Measurements from ENCODE around the gene HEATR5A. TPM values are rescaled to one million over a fixed set of nuclear protein-coding genes. Genes with fewer than 3 reads are reported as not detected.
"Not testable (repeated sequence)": the region's sequence is repeated elsewhere in the genome, so short reads cannot be mapped to it uniquely, and the experiment has no call there.

HEATR5A gene
- polyA plus RNA-seq, 3 donors, result 13.1 to 21.0 (median 16.8) TPM

GRCh38 chr14:31258427-31259039 is 161.8 kb downstream of the HEATR5A start:
- Mint-ChIP-seq H3K9me3 (peaks cover 0 to 4% (median 0%) of the 10 kb centered on the region in 7 donors), H3K27ac (peak overlapping the region in 1 of 7 donors; percentile 58), H3K4me1 (peaks cover 27% of the 10 kb centered on the region), H3K4me3 (no peak overlapping the region), H3K36me3 (peaks cover 0 to 3% of the 10 kb centered on the region in 2 donors), H3K27me3 (ENCODE audit: low read depth in 3 of 3) (no peaks in the 10 kb centered on the region)
- Histone ChIP-seq H2AFZ (ENCODE audit: insufficient read depth, low read depth, low read length, poor library complexity, severe bottlenecking) (no peak overlapping the region), H3K4me1 (ENCODE audit: control insufficient read depth in 1 of 2, insufficient read depth in 2 of 2, low read length in 2 of 2) (peaks cover 5 to 19% of the 10 kb centered on the region in 2 donors), H3K36me3 (replicated peaks in 1 of 2; ENCODE audit: control insufficient read depth in 1 of 2, insufficient read depth in 2 of 2, low read length in 2 of 2) (no peaks in the 10 kb centered on the region), H3K79me2 (ENCODE audit: insufficient read depth, low read length) (no peaks in the 10 kb centered on the region), H3K4me2 (replicated peaks; ENCODE audit: extremely low read depth, low read length, poor library complexity, severe bottlenecking) (no peak overlapping the region), H3K9me3 (replicated peaks in 1 of 2; ENCODE audit: control insufficient read depth in 1 of 2, insufficient read depth in 1 of 2, low read length in 2 of 2) (no peaks in the 10 kb centered on the region), H3K4me3 (replicated peaks in 1 of 3; ENCODE audit: low read depth in 2 of 3, low read length in 3 of 3) (no peak overlapping the region), H3K9ac (ENCODE audit: insufficient read depth, low read length, poor library complexity, severe bottlenecking) (no peak overlapping the region), H3K27ac (ENCODE audit: low read depth in 1 of 2, low read length in 2 of 2) (no peak overlapping the region), H3K27me3 (ENCODE audit: control insufficient read depth in 2 of 2, insufficient read depth in 2 of 2, low read length in 2 of 2) (no peaks in the 10 kb centered on the region), H4K20me1 (ENCODE audit: insufficient read depth, low read length) (no peaks in the 10 kb centered on the region)
- intact Hi-C loops (cut with micrococcal nuclease), result no loop called here
- WGBS (ENCODE audit: insufficient coverage), result no CpG with 5 or more reads among the region's 3 CpGs
- DNase-seq, result no peak
- TF ChIP-seq, protein P1, sequence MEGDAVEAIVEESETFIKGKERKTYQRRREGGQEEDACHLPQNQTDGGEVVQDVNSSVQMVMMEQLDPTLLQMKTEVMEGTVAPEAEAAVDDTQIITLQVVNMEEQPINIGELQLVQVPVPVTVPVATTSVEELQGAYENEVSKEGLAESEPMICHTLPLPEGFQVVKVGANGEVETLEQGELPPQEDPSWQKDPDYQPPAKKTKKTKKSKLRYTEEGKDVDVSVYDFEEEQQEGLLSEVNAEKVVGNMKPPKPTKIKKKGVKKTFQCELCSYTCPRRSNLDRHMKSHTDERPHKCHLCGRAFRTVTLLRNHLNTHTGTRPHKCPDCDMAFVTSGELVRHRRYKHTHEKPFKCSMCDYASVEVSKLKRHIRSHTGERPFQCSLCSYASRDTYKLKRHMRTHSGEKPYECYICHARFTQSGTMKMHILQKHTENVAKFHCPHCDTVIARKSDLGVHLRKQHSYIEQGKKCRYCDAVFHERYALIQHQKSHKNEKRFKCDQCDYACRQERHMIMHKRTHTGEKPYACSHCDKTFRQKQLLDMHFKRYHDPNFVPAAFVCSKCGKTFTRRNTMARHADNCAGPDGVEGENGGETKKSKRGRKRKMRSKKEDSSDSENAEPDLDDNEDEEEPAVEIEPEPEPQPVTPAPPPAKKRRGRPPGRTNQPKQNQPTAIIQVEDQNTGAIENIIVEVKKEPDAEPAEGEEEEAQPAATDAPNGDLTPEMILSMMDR (IDR thresholded peaks at IDR 0.05), result no peak

DNA sequence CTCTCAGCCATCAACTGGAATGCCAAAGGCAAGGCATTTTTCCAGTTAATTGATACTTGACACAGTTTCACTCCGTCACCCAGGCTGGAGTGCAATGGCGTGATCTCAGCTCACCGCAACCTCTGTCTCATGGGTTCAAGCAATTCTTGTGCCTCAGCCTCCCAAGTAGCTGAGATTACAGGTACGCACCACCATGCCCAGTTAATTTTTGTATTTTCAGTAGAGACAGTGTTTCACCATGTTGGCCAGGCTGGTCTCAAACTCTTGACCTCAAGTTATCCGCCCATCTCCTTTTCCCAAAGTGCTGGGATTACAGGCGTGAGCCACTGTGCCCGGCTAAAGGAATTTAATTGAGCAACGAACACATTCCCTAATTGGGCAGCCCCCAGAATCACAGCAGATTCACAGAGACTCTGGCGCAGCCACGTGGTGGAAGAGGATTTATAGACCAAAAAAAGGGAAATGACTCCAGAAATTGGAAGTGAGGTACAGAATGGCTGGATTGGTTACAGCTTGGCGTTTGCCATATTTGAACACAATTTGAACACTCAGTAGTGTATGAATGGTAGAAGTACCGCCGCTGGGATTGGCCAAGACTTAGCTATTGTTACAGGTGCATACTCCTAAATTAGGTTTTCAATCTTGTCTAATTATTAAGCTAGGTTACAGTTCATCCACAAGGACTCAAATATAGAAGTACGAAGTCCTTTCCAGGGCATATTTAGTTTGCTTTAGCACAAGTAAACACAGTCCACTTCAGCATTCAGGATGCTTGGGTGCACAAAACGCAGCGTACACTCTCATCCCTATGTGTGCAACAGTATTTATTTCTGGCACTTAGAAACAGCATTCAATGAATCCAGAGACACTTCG is 162.6 kb downstream of the HEATR5A start:
- H3K27ac ChIP-seq (ENCODE audit: low read depth in 1 of 2, low read length in 2 of 2); H3K36me3 ChIP-seq (replicated peaks in 1 of 2; ENCODE audit: control insufficient read depth in 1 of 2, insufficient read depth in 2 of 2, low read length in 2 of 2); H3K9me3 ChIP-seq (replicated peaks in 1 of 2; ENCODE audit: control insufficient read depth in 1 of 2, insufficient read depth in 1 of 2, low read length in 2 of 2); H3K36me3 Mint-ChIP-seq; H3K4me3 Mint-ChIP-seq; H3K9ac ChIP-seq (ENCODE audit: insufficient read depth, low read length, poor library complexity, severe bottlenecking); H3K4me3 ChIP-seq (replicated peaks in 1 of 3; ENCODE audit: low read depth in 2 of 3, low read length in 3 of 3); H3K27me3 Mint-ChIP-seq (ENCODE audit: low read depth in 3 of 3); H3K27me3 ChIP-seq (ENCODE audit: control insufficient read depth in 2 of 2, insufficient read depth in 2 of 2, low read length in 2 of 2); H3K4me2 ChIP-seq (replicated peaks; ENCODE audit: extremely low read depth, low read length, poor library complexity, severe bottlenecking); DNase-seq; H4K20me1 ChIP-seq (ENCODE audit: insufficient read depth, low read length); H3K79me2 ChIP-seq (ENCODE audit: insufficient read depth, low read length); H3K27ac Mint-ChIP-seq; H3K9me3 Mint-ChIP-seq; intact Hi-C loops (cut with micrococcal nuclease): not testable (repeated sequence)
- peak overlapping the region; percentile 6 for H2AFZ ChIP-seq (ENCODE audit: insufficient read depth, low read depth, low read length, poor library complexity, severe bottlenecking)
- H3K4me1 Mint-ChIP-seq, result peaks cover 26% of the 10 kb centered on the region
- peaks cover 5 to 19% of the 10 kb centered on the region in 2 donors for H3K4me1 ChIP-seq (ENCODE audit: control insufficient read depth in 1 of 2, insufficient read depth in 2 of 2, low read length in 2 of 2)
- 85% methylated on average over 10 of the region's 17 CpGs for WGBS (ENCODE audit: insufficient coverage)

All from CD14-positive monocyte (primary cell).